B cell (primary cell): Measurements from ENCODE around the gene ADM2. TPM values are rescaled to one million over a fixed set of nuclear protein-coding genes. Genes with fewer than 3 reads are reported as not detected.
A peak's percentile ranks its signal among the peaks of the same experiment; 100 is the strongest.

Experiments
- ATAC-seq: fragments of 200-7000 bp; cut with Tn5 transposase; one replicate; pipeline ENCODE4 v1.10.0; 2021; ENCODE audit warnings: low read depth, mild to moderate bottlenecking, moderate number of reproducible peaks, moderate library complexity
- CTCF ChIA-PET: fragments of 350-600 bp; sonication (Branson Sonifier 250); formaldehyde crosslinking; loops from one replicate; lab custom pipeline; 2021; ENCODE audit warnings: antibody characterized with exemption, inconsistent platforms; lab: Charles Lee
- POLR2A ChIA-PET: fragments of 350-600 bp; sonication (Branson Sonifier 250); formaldehyde crosslinking; loops from one replicate; lab custom pipeline; 2021; ENCODE audit warnings: antibody characterized with exemption; lab: Charles Lee
- DNase-seq: peaks from one replicate; pipeline ENCODE4 v3.0.0; 2013
- H2AFZ ChIP-seq: 2 replicates; pipeline ENCODE4 v1.6.1; 2012; ENCODE audit warnings: mild to moderate bottlenecking, low read depth, low read length; ENCODE audit not compliant: insufficient read depth, poor library complexity, severe bottlenecking
- H3K27ac ChIP-seq, 2 donors: 1 replicate in 1 of 2; 2 replicates in 1 of 2; pipeline ENCODE4 v1.5.1; 2012 to 2013; ENCODE audit warnings: low read length in 2 of 2, mild to moderate bottlenecking in 2 of 2, moderate library complexity in 1 of 2
- H3K27me3 ChIP-seq, 4 experiments: fragments of 200-600 bp in 1 of 4; sonication (generic) in 1 of 4; replicated peaks in 1 of 4; 1 replicate in 2 of 4; 2 replicates in 2 of 4; pipeline versions ENCODE4 v1.6.1 to v1.7.0; 2013 to 2016; ENCODE audit warnings: low read length in 3 of 4, mild to moderate bottlenecking in 2 of 4, mixed read lengths in 1 of 4, moderate library complexity in 1 of 4; ENCODE audit not compliant: insufficient read depth in 4 of 4, control insufficient read depth in 3 of 4; ENCODE audit errors: control extremely low read depth in 1 of 4
- H3K36me3 ChIP-seq, 2 experiments: replicated peaks in 1 of 2; 1 replicate in 1 of 2; 2 replicates in 1 of 2; pipeline versions ENCODE4 v1.6.1 to v1.7.1; 2013; ENCODE audit warnings: low read length in 1 of 2; ENCODE audit not compliant: insufficient read depth in 2 of 2, control insufficient read depth in 1 of 2; ENCODE audit errors: control extremely low read depth in 1 of 2, extremely low read depth in 1 of 2
- H3K4me1 ChIP-seq, 2 donors: fragments of 200-600 bp in 1 of 2; sonication (generic) in 1 of 2; 1 replicate in 1 of 2; 2 replicates in 1 of 2; pipeline versions ENCODE4 v1.5.1 to v1.6.1; 2013 to 2017; ENCODE audit warnings: low read length in 2 of 2; ENCODE audit not compliant: control insufficient read depth in 2 of 2, insufficient read depth in 2 of 2
- H3K4me2 ChIP-seq: replicated peaks from 2 replicates; pipeline ENCODE3; 2012; ENCODE audit warnings: mild to moderate bottlenecking, low read depth, low read length; ENCODE audit not compliant: poor library complexity, severe bottlenecking
- H3K4me3 ChIP-seq, 5 experiments: fragments of 200-600 bp in 1 of 5; sonication (generic) in 1 of 5; 1 replicate in 3 of 5; 2 replicates in 2 of 5; pipeline versions ENCODE4 v1.5.1 to v1.7.0; 2011 to 2016; ENCODE audit warnings: low read length in 4 of 5, mild to moderate bottlenecking in 4 of 5, low read depth in 2 of 5, control low read depth in 1 of 5, moderate library complexity in 1 of 5; ENCODE audit not compliant: insufficient read depth in 1 of 5; ENCODE audit errors: control extremely low read depth in 1 of 5, extremely low read depth in 1 of 5
- H3K79me2 ChIP-seq: fragments of 200-600 bp; sonication (generic); one replicate; pipeline ENCODE4 v1.6.0; 2016; ENCODE audit warnings: low read length; ENCODE audit not compliant: control insufficient read depth, insufficient read depth
- H3K9ac ChIP-seq: fragments of 200-600 bp; sonication (generic); 2 replicates; pipeline ENCODE4 v1.6.1; 2017; ENCODE audit warnings: mild to moderate bottlenecking, low read length, moderate library complexity
- H3K9me3 ChIP-seq, 3 donors: one replicate each; pipeline versions ENCODE4 v1.6.1 to v1.7.1; 2013; ENCODE audit warnings: low read length in 2 of 3; ENCODE audit not compliant: control insufficient read depth in 2 of 3, insufficient read depth in 1 of 3; ENCODE audit errors: control extremely low read depth in 1 of 3
- H4K20me1 ChIP-seq: 2 replicates; pipeline ENCODE4 v1.6.0; 2012; ENCODE audit warnings: mild to moderate bottlenecking, low read length; ENCODE audit not compliant: insufficient read depth, control insufficient read depth, poor library complexity, severe bottlenecking
- H3K27ac Mint-ChIP-seq: one replicate; pipeline ENCODE4 v1.8.0; 2021; ENCODE audit warnings: mixed read lengths
- H3K27me3 Mint-ChIP-seq: one replicate; pipeline ENCODE4 v1.8.0; 2021; ENCODE audit warnings: mixed read lengths
- H3K4me1 Mint-ChIP-seq: one replicate; pipeline ENCODE4 v1.8.0; 2021; ENCODE audit warnings: mixed read lengths
- H3K4me3 Mint-ChIP-seq: one replicate; pipeline ENCODE4 v1.8.0; 2021; ENCODE audit warnings: mixed read lengths
- H3K9me3 Mint-ChIP-seq: one replicate; pipeline ENCODE4 v1.8.0; 2022; ENCODE audit warnings: mixed read lengths; ENCODE audit not compliant: insufficient read depth
- CTCF ChIP-seq: fragments of 200-600 bp; IDR thresholded peaks from one replicate; pipeline ENCODE4 v1.8.0; 2022; ENCODE audit warnings: antibody characterized with exemption, mild to moderate bottlenecking
- EZH2 ChIP-seq: IDR thresholded peaks from 2 replicates; pipeline ENCODE4 v1.6.1; 2012; ENCODE audit warnings: borderline replicate concordance, low read depth, mild to moderate bottlenecking, moderate library complexity, low read length; ENCODE audit not compliant: insufficient read depth, poor library complexity, severe bottlenecking
- WGBS: methylation state at CpG from one replicate; pipeline ENCODE4 v1.1.5; 2013; ENCODE audit warnings: missing lambda C conversion rate; ENCODE audit not compliant: insufficient coverage; 5-methylcytosine and 5-hydroxymethylcytosine counted together
- intact Hi-C: fragments of 100-400 bp; cut with micrococcal nuclease; formaldehyde crosslinking; loops from one replicate; pipeline ENCODE4 v1.10.0; 2022
- polyA plus RNA-seq: library from polyadenylated mRNA; depleted of rRNA; stranded (reverse); fragments of >200 nt; gene quantifications from 2 replicates; pipeline ENCODE4 v1.2.3, GENCODE V29; 2012
- total RNA-seq, 2 donors: library from RNA; stranded (reverse); fragments of 120-200 nt in 1 of 2; gene quantifications; 1 replicate in 1 of 2; 2 replicates in 1 of 2; pipeline versions ENCODE4 v1.2.3 to v1.2.4, GENCODE V29; 2013 to 2022

ADM2 gene
- total and polyA plus RNA-seq, 2 donors (not counting 1 experiment from before 2014, with no cell fraction given): 0.67 to 3.7 TPM

- Mint-ChIP-seq H3K4me1 (peaks cover 27% of the 10 kb centered on the region), H3K27me3 (no peaks in the 10 kb centered on the region), H3K27ac (peak overlapping the region; percentile 32), H3K9me3 (no peaks in the 10 kb centered on the region), H3K4me3 (no peak overlapping the region)
- Histone ChIP-seq H2AFZ (no peak overlapping the region), H3K27ac (no peak overlapping the region), H3K79me2 (peaks cover 43% of the 10 kb centered on the region), H3K4me2 (no peak overlapping the region), H3K4me1 (peaks cover 19 to 29% of the 10 kb centered on the region in 2 donors), H3K4me3 (no peak overlapping the region), H3K36me3 (peaks cover 0 to 32% of the 10 kb centered on the region in 2 experiments), H3K27me3 (no peaks in the 10 kb centered on the region), H3K9ac (no peak overlapping the region), H3K9me3 (no peaks in the 10 kb centered on the region), H4K20me1 (peaks cover 30% of the 10 kb centered on the region)
- DNase-seq (peak; percentile 22), ATAC-seq (no peak)
- TF ChIP-seq CTCF (no peak), EZH2 (no peak)
- ChIA-PET POLR2A (no interaction called here), CTCF (interaction anchor here (0.9 to 5.8 kb wide), 2 partner anchors 20 to 79 kb away, joined by 5 to 71 read pairs; partner anchors contain the start of gene SCO2)
- 97% methylated on average over 10 of the region's 14 CpGs for WGBS
- intact Hi-C loops: loop anchor here (5.0 kb wide), 1 partner anchor 163 kb away; the partner anchor contains the start of gene PPP6R2
These were observed 24.0 kb downstream of the ADM2 start for GRCh38 chr22:50505276-50505775.
